Activated CD4-positive, alpha-beta T cell treated with anti-CD3 and anti-CD28 coated beads for 36 hours (primary cell): Measurements from ENCODE around the gene FLYWCH1. TPM values are rescaled to one million over a fixed set of nuclear protein-coding genes. Genes with fewer than 3 reads are reported as not detected.

Source experiments
- ATAC-seq: fragments of 200-7000 bp; cut with Tn5 transposase; one replicate; pipeline ENCODE4 v1.10.0; 2021; ENCODE audit warnings: mild to moderate bottlenecking, moderate library complexity
- CTCF ChIA-PET: fragments of 350-600 bp; sonication (Branson Sonifier 250); formaldehyde crosslinking; loops from one replicate; lab custom pipeline; 2021; ENCODE audit warnings: antibody characterized with exemption; lab: Charles Lee
- POLR2A ChIA-PET: fragments of 350-600 bp; sonication (Branson Sonifier 250); formaldehyde crosslinking; loops from one replicate; lab custom pipeline; 2021; ENCODE audit warnings: antibody characterized with exemption, inconsistent platforms; lab: Charles Lee
- DNase-seq: peaks from one replicate; pipeline ENCODE4 v3.0.0-alpha.2; 2020
- H3K27ac Mint-ChIP-seq: one replicate; pipeline ENCODE4 v1.8.0; 2021; ENCODE audit warnings: mixed read lengths
- H3K27me3 Mint-ChIP-seq: one replicate; pipeline ENCODE4 v1.8.0; 2021; ENCODE audit warnings: mixed read lengths
- H3K36me3 Mint-ChIP-seq: one replicate; pipeline ENCODE4 v1.8.0; 2021; ENCODE audit warnings: low read depth, mixed read lengths
- H3K4me1 Mint-ChIP-seq: one replicate; pipeline ENCODE4 v1.8.0; 2021; ENCODE audit warnings: mixed read lengths
- H3K4me3 Mint-ChIP-seq: one replicate; pipeline ENCODE4 v1.8.0; 2021; ENCODE audit warnings: mild to moderate bottlenecking, moderate library complexity, mixed read lengths
- H3K9me3 Mint-ChIP-seq: one replicate; pipeline ENCODE4 v1.8.0; 2021; ENCODE audit warnings: low read depth, mixed read lengths
- intact Hi-C, 2 experiments: fragments of 100-400 bp; cut with DNase I in 1 of 2; cut with micrococcal nuclease in 1 of 2; formaldehyde crosslinking; loops; one replicate each; pipeline versions ENCODE4 v1.14.2 to v1.15.1; 2022 to 2024; cut with DNase I, micrococcal nuclease
- total RNA-seq, 2 experiments: library from RNA; stranded (reverse); gene quantifications; one replicate each; pipeline ENCODE4 v1.2.3, GENCODE V29; 2021

Gene FLYWCH1
- total RNA-seq, 2 experiments from 2014 or later = 26.6 to 37.9 TPM

- DNase-seq (no peak), ATAC-seq (no peak)
- intact Hi-C loops = no loop called here
- peaks cover under 1% of the 10 kb centered on the region for H3K27me3 Mint-ChIP-seq
- H3K4me3 Mint-ChIP-seq = no peak overlapping the region
- ChIA-PET CTCF (interaction anchor here (0.7 to 1.6 kb wide), 2 partner anchors 22 to 41 kb away, joined by 3 read pairs; no protein-coding TSS in a partner anchor), POLR2A (no interaction called here)
- H3K9me3 Mint-ChIP-seq = no peaks in the 10 kb centered on the region
- H3K4me1 Mint-ChIP-seq = peaks cover 5% of the 10 kb centered on the region
- H3K36me3 Mint-ChIP-seq = peaks cover under 1% of the 10 kb centered on the region
- H3K27ac Mint-ChIP-seq = no peak overlapping the region
These were observed 75.0 kb downstream of the FLYWCH1 start for GRCh38 chr16:2986623-2987188.

- Mint-ChIP-seq H3K27me3 (no peaks in the 10 kb centered on the region), H3K9me3 (no peaks in the 10 kb centered on the region), H3K36me3 (no peaks in the 10 kb centered on the region), H3K4me1 (peaks cover 4% of the 10 kb centered on the region), H3K4me3 (no peak overlapping the region), H3K27ac (no peak overlapping the region)
- intact Hi-C loops = no loop called here
- ATAC-seq (no peak), DNase-seq (no peak)
- ChIA-PET POLR2A (interaction anchor here (0.6 kb wide), 1 partner anchor 15 kb away, joined by 3 read pairs; no protein-coding TSS in a partner anchor), CTCF (interaction anchor here (0.6 to 1.6 kb wide), 2 partner anchors 38 to 41 kb away, joined by 3 read pairs; no protein-coding TSS in a partner anchor)
These were observed 75.6 kb downstream of the FLYWCH1 start for GRCh38 chr16:2987286-2987685.

- Mint-ChIP-seq H3K27ac (no peak overlapping the region), H3K4me1 (peaks cover 4% of the 10 kb centered on the region), H3K27me3 (no peaks in the 10 kb centered on the region), H3K9me3 (no peaks in the 10 kb centered on the region), H3K36me3 (no peaks in the 10 kb centered on the region), H3K4me3 (no peak overlapping the region)
- intact Hi-C loops = no loop called here
- ChIA-PET CTCF (interaction anchor here (0.5 to 0.6 kb wide), 2 partner anchors 37 to 105 kb away, joined by 3 read pairs; partner anchors contain the start of gene FLYWCH2), POLR2A (interaction anchor here (0.6 kb wide), 1 partner anchor 15 kb away, joined by 3 read pairs; no protein-coding TSS in a partner anchor)
- DNase-seq (no peak), ATAC-seq (no peak)
These were observed 76.1 kb downstream of the FLYWCH1 start for GRCh38 chr16:2987833-2988232.

GRCh38 chr16:2988590-2989099, 76.9 kb downstream of the FLYWCH1 start:
- CTCF ChIA-PET = interaction anchor here (0.5 kb wide), 1 partner anchor 106 kb away, joined by 3 read pairs; the partner anchor contains the start of gene FLYWCH2
- Mint-ChIP-seq H3K4me1 (peaks cover 4% of the 10 kb centered on the region), H3K27me3 (no peaks in the 10 kb centered on the region), H3K4me3 (no peak overlapping the region), H3K36me3 (no peaks in the 10 kb centered on the region), H3K9me3 (no peaks in the 10 kb centered on the region), H3K27ac (no peak overlapping the region)
- POLR2A ChIA-PET = no interaction called here
- DNase-seq = no peak
- ATAC-seq = no peak
- intact Hi-C loops = no loop called here

- POLR2A ChIA-PET = no interaction called here
- Mint-ChIP-seq H3K27me3 (no peaks in the 10 kb centered on the region), H3K27ac (no peak overlapping the region), H3K4me3 (no peak overlapping the region), H3K36me3 (no peaks in the 10 kb centered on the region), H3K9me3 (no peaks in the 10 kb centered on the region), H3K4me1 (no peaks in the 10 kb centered on the region)
- no peak for DNase-seq
- intact Hi-C loops = no loop called here
- CTCF ChIA-PET = no interaction called here
- no peak for ATAC-seq
These were observed 79.2 kb downstream of the FLYWCH1 start for GRCh38 chr16:2990891-2991290.

GRCh38 chr16:2991566-2992261, 80.0 kb downstream of the FLYWCH1 start:
- ChIA-PET CTCF (no interaction called here), POLR2A (no interaction called here)
- H3K4me1 Mint-ChIP-seq = no peaks in the 10 kb centered on the region
- H3K27ac Mint-ChIP-seq = no peak overlapping the region
- DNase-seq = no peak
- H3K36me3 Mint-ChIP-seq = no peaks in the 10 kb centered on the region
- no peaks in the 10 kb centered on the region for H3K9me3 Mint-ChIP-seq
- ATAC-seq = no peak
- intact Hi-C loops = no loop called here
- H3K4me3 Mint-ChIP-seq = no peak overlapping the region
- no peaks in the 10 kb centered on the region for H3K27me3 Mint-ChIP-seq

- no peaks in the 10 kb centered on the region for H3K36me3 Mint-ChIP-seq
- H3K27ac Mint-ChIP-seq = no peak overlapping the region
- POLR2A ChIA-PET = no interaction called here
- H3K4me1 Mint-ChIP-seq = no peaks in the 10 kb centered on the region
- no peaks in the 10 kb centered on the region for H3K9me3 Mint-ChIP-seq
- no peak overlapping the region for H3K4me3 Mint-ChIP-seq
- no peaks in the 10 kb centered on the region for H3K27me3 Mint-ChIP-seq
- DNase-seq (no peak), ATAC-seq (no peak)
- intact Hi-C loops = no loop called here
- CTCF ChIA-PET = no interaction called here
These were observed 80.8 kb downstream of the FLYWCH1 start for GRCh38 chr16:2992383-2993081.

- no peaks in the 10 kb centered on the region for H3K27me3 Mint-ChIP-seq
- no peaks in the 10 kb centered on the region for H3K4me1 Mint-ChIP-seq
- DNase-seq (no peak), ATAC-seq (no peak)
- intact Hi-C loops = no loop called here
- H3K36me3 Mint-ChIP-seq = no peaks in the 10 kb centered on the region
- H3K27ac Mint-ChIP-seq = no peak overlapping the region
- no peak overlapping the region for H3K4me3 Mint-ChIP-seq
- CTCF ChIA-PET = no interaction called here
- H3K9me3 Mint-ChIP-seq = no peaks in the 10 kb centered on the region
- POLR2A ChIA-PET = interaction anchor here (0.7 kb wide), 1 partner anchor 1010 kb away, joined by 4 read pairs; no protein-coding TSS in a partner anchor
These were observed 84.6 kb downstream of the FLYWCH1 start for GRCh38 chr16:2996298-2996697.

- Mint-ChIP-seq H3K9me3 (no peaks in the 10 kb centered on the region), H3K4me1 (no peaks in the 10 kb centered on the region), H3K4me3 (no peak overlapping the region), H3K27ac (no peak overlapping the region), H3K27me3 (no peaks in the 10 kb centered on the region), H3K36me3 (no peaks in the 10 kb centered on the region)
- no peak for DNase-seq
- ChIA-PET POLR2A (no interaction called here), CTCF (interaction anchor here (9.6 kb wide), 1 partner anchor 32 kb away, joined by 130 read pairs; no protein-coding TSS in a partner anchor)
- no peak for ATAC-seq
- intact Hi-C loops = no loop called here
These were observed 88.2 kb downstream of the FLYWCH1 start for GRCh38 chr16:2999929-3000328.

GRCh38 chr16:3000540-3000939, 88.8 kb downstream of the FLYWCH1 start:
- Mint-ChIP-seq H3K4me1 (no peaks in the 10 kb centered on the region), H3K27ac (no peak overlapping the region), H3K4me3 (no peak overlapping the region), H3K36me3 (no peaks in the 10 kb centered on the region), H3K9me3 (no peaks in the 10 kb centered on the region), H3K27me3 (no peaks in the 10 kb centered on the region)
- ATAC-seq (no peak), DNase-seq (no peak)
- CTCF ChIA-PET = interaction anchor here (1.1 to 9.6 kb wide), 2 partner anchors 18 to 31 kb away, joined by 3 to 130 read pairs; no protein-coding TSS in a partner anchor
- POLR2A ChIA-PET = no interaction called here
- intact Hi-C loops = no loop called here
